Astrocyte (in vitro differentiated cells and primary cell): ENCODE results near the gene TUNAR.

Experiments
- CTCF ChIP-seq: IDR thresholded peaks from 2 replicates; pipeline ENCODE4 v1.5.1; 2011; ENCODE audit warnings: low read depth, mild to moderate bottlenecking, inconsistent platforms, low read length, moderate library complexity; ENCODE audit not compliant: insufficient read depth
- EZH2 ChIP-seq: IDR thresholded peaks from 2 replicates; pipeline ENCODE4 v1.6.1; 2012; ENCODE audit warnings: mild to moderate bottlenecking, low read length, inconsistent platforms; ENCODE audit not compliant: insufficient read depth

DNA sequence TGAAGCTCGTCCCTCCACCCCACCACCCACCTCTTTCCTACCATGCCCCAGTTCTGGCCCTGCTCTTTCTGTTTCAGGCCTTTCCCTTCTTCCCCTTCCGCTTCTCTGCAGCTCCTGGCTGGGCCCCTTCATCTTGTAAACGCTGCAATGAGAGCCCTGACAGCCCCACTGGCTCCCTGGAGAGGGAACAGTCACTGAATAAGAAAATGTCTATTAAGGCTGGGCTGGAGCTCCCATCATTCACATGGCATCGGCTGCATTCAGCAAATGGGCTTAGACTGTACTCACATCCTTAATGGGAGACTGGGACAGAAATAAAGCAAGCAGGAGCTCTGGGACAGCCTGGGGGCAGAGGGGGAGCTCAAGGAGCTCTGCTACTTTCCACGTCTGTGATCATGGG is 45.2 kb upstream of the TUNAR start:
- TF ChIP-seq CTCF (no peak), EZH2 (no peak)
